Posterior cingulate gyrus (tissue), 11 donors: ENCODE results near the gene FANCE.

Experiments used
- DNase-seq, 10 donors: peaks; one replicate each; pipeline versions ENCODE4 v3.0.0 to v3.0.0-alpha.2; 2020 to 2021; ENCODE audit warnings: mixed read lengths in 3 of 10
- intact Hi-C: fragments of 100-400 bp; cut with DNase I; formaldehyde crosslinking; loops from one replicate; pipeline ENCODE4 v1.15.1; 2023

FANCE gene

DNA sequence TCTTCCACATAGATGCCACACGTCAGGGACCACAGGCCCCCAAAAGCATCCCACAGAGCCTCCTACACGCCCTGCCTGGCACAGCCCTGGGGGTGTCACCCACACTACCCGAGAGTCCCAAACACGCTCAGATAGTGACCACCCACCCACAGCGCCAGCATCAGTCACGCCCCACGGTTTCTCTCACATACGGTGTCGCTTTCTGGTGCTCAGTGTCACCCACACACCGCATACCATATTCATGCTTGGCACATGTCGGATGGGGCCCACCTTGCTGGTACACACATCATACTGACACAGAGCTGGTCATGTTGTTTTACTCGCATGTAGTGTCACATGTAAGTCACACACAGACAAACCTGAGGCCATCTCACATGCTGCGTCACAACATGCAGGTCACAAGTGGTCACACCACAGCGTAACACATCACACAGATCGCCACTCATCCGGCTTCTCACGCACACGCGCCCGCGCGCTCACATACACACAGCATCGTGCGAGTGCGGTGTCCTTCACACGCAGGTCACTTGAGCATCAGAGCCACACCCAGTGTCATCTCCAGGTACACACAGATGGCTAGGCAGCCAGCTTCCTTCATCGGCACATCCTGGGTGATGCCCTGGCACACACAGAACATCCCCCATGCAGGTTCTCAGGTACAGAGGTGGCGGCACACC is 41.3 kb downstream of the FANCE start:
- peak in 1 of 10 donors; percentile 79 for DNase-seq
- intact Hi-C loops: no loop called here

GRCh38 chr6:35494161-35494563 is 42.0 kb downstream of the FANCE start:
- intact Hi-C loops: no loop called here
- peak in 1 of 10 donors; percentile 70 for DNase-seq

DNA sequence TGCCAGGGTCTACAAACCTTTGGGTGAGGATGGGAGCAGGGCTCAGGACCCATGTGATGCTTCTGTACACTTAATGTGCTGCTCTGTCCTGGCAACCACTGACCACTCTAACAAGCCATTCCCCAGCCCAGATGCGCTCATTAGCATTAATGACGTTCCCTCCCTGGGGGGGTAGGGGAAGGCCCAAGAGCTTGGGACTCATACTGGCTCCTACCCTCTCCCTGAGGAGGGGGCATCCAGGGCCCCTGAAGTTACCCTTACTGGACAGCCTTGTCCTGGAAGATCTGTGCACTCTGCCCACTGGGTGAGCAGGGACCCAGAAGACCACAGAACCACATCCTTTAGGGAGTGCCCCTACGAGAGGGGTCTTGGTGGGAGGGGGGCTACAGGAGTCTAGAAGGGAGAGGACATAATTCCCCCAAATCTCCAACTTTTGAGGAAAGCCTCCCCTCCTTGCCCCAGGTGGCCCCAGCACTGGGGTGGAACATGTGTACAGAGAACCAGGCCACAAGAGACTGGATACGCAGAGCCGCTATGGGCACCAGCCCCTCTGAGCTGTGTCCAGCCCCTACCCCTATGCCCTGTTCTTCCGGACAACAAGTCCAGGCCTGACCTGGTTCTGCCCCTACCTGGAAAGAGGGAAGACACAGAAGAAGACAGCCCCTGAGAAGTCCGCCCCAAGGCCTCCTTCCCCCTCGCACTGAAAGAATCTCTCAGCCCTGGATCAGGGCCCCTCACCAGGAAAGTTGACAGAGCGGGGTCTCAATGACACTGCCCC is 43.3 kb downstream of the FANCE start:
- peak in 1 of 10 donors; percentile 72 for DNase-seq

DNA sequence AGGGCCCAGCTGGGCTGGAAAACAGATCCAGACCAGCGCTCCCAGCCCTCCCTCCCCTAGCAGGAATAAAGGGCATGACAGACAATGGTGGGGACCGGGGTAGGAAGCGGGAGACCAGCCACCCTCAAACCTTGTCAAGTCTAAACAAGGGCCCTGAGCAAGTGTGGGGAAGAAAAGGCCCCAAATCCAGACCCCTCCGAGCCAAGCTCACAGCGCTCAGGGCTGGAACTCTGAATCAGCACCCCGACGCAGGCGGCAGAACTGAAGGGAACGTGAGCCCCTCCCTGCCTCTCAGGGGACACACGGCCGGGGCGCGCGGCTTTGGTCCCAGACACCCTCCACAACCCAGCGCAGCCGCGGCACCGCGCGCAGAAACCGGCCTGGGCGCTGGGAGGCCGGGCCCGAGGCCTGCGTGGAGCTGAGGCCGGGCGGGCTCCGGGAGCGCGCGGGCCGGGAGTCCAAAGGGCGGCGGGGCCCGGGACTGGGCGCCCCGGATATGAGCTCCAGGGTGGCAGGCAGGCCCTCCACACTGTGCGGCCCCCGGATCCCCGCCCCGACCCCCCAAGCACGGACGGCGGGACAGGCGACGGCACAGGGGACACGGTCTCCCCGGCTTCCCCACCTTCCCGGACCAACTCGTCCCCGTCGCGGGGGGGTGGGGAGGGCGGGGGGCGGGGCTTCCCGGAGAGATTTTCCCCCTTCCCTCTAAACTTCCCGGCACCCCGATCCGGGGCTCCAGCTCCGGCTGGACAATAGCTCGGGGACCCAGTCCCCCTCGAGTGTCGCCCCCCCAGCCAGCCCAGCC is 44.1 kb downstream of the FANCE start:
- intact Hi-C loops: no loop called here
- DNase-seq: peak in 1 of 10 donors; percentile 65

More for the DNA sequence above, 43.3 kb downstream of the FANCE start:
- intact Hi-C loops: no loop called here

DNA sequence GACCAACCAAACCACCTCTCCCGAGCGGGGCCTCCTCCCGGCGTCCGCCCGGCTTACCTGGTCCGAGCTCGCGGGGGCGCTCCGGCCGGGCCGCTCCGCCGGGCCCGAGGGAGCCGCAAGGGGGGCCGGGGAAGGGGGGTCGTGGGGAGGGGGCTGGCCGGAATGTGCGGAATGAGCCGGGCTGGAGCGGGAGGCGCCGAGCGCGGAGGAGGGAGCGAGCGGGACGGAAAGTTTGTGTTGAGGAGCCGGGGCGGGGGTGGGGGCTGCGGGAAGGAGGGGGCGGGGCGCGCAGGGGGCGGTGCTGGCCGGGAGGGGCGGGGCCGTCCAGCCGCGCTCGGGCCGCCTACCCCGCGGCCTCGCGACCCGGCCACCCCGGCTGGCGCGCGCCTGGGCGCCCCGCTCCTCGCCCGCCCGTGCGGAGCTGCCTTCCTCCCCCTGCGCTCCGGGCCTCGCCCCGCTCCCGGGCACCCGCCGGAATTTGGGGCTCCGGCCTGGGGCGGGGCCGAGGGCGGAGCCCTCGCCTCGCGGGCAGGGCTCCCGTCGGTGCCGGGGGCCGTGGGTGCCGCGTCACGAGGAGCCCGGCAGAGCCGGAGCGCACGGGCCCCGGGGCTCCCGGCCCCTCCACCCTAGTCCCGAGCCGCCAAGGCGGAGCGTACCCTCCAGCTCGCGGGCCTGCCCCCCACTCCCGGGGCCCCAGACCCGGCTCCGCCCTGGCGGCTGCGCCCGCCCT is 44.9 kb downstream of the FANCE start, which contains the start of gene TEAD3:
TEAD3 (minus strand) TSS at position 239 of the 730 bp plus-strand sequence.
- intact Hi-C loops: no loop called here
- DNase-seq: peak in 1 of 10 donors; percentile 85

- peak in 1 of 10 donors; percentile 81 for DNase-seq
- intact Hi-C loops: no loop called here
Observed at GRCh38 chr6:35497571-35498421, 45.7 kb downstream of the FANCE start.

- DNase-seq: peak in 1 of 10 donors; percentile 66
- intact Hi-C loops: no loop called here
Observed at GRCh38 chr6:35498422-35499067, 46.4 kb downstream of the FANCE start.

DNA sequence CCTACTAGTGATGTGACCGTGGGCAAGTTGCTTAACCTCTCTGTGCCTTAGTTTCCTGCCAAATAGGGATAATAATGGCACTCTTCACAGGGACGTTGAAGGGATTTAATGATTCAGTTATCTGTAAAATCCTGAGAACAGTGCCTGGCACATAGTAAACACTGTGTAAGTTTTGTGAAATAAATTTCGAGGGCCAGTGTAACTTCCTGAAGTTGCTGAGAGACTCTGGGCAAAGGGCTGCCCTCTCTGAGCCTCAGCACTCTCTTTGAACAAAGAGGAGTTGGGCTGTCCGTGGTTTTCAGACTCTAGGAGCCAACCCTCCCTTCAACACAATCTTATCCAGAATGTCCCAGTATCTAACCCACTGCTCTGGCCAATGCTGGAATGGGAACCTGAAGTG is 47.2 kb downstream of the FANCE start:
- intact Hi-C loops: no loop called here
- no peak for DNase-seq

DNA sequence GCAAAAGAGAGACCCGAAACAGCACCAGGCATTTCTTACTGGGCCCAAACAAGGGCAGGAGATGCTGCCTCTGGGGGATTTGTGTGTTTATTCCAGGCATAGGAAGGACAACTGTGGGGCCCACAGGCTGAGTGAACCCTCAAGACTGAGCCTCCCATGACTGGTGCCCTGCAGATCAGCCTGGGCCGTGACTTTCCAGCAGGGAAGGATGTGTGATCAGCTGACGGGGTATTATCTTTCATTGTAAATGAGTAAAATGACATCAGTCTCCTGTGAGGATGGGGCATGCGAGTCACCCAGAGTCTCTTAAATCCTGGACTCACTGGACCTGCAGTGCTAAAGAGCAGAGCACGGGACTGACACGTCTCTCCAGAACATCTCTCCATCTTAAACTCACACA is 48.6 kb downstream of the FANCE start:
- intact Hi-C loops: no loop called here
- no peak for DNase-seq

DNA sequence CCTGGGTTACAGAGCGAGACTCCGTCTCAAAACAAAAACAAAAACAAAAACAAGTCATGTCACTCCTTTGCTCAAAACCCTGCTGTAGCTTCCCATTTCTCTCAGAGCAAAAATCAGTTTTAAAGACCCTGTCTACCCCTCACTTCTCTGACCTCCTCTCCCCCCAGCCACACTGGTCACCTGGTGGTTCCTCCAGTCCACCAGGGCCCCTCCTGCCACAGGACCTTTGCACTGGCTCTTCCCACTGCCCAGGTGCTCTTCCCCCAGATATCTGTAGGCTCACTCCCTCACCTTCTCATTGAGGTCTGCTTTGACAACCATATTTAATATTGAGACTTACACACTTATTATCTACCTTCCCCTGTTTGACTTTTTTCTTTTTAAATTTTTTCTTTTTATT is 49.6 kb downstream of the FANCE start:
- DNase-seq: no peak

DNA sequence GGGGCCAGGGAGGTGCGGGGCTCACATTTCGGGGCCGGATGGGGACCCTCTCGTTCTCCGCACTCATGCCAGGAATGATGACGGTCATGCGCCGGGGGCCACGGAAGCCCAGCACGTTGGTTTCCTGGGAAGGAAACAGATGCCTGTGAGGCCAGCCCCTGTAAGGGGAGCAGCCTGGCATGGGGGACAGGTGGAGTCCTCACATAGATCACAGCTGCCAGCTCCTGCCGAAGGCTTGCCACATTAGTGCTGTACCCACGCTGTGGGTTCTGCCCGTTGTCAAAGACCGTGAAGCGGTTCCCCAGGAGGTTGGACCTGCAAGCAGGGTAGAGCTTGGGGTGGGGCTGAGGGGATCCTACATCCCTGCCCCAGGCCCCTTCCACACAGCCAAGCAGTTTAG is 51.4 kb downstream of the FANCE start:
- DNase-seq: peak in 1 of 10 donors; percentile 67
- intact Hi-C loops: no loop called here

More for the DNA sequence above, 49.6 kb downstream of the FANCE start:
- intact Hi-C loops: no loop called here

- peak in 1 of 10 donors; percentile 39 for DNase-seq
- intact Hi-C loops: no loop called here
Observed at GRCh38 chr6:35505999-35506412, 53.9 kb downstream of the FANCE start.

- DNase-seq: no peak
- intact Hi-C loops: no loop called here
Observed at GRCh38 chr6:35506536-35506935, 54.4 kb downstream of the FANCE start.

DNA sequence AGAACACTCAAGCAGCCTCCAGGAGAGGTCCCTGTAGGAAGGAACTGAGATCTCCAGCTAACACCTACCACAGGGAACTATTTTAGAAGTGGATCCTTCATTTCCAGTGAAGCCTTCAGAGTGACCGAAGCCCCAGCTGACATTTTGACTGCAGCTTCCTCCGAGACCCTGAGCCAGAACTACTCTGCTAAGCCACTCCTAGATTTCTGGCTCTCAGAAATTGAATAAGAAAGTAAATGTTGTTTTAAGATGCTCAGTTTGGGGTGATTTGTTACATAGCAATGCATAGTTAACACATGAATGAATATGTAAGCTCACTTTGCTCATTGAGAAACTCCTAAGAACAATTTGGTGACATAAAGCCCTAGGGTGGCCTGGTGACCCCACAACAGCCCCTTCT is 55.1 kb downstream of the FANCE start:
- DNase-seq: no peak
- intact Hi-C loops: no loop called here

- DNase-seq: no peak
- intact Hi-C loops: no loop called here
Observed at GRCh38 chr6:35508027-35508426, 55.9 kb downstream of the FANCE start.

DNA sequence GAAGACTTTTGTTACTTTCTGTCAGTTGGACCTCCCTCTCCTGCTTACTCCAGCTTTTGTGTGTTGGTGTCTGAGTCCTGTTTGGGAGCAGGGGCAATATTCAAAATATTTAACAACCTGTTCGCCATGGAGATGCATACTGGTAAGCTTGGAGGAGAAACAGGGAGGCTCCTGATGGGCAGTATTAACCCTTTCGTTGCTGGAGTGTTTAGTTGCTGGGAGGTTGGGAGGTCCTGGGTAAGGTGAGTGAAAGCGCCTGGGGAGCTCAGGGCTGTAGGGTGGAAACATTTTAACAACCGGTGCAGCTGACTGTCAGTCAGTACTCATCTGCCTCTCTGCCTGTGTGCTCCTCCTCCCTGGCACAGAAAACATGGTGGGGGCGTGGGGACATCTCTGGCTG is 56.4 kb downstream of the FANCE start:
- DNase-seq: no peak
- intact Hi-C loops: no loop called here

DNA sequence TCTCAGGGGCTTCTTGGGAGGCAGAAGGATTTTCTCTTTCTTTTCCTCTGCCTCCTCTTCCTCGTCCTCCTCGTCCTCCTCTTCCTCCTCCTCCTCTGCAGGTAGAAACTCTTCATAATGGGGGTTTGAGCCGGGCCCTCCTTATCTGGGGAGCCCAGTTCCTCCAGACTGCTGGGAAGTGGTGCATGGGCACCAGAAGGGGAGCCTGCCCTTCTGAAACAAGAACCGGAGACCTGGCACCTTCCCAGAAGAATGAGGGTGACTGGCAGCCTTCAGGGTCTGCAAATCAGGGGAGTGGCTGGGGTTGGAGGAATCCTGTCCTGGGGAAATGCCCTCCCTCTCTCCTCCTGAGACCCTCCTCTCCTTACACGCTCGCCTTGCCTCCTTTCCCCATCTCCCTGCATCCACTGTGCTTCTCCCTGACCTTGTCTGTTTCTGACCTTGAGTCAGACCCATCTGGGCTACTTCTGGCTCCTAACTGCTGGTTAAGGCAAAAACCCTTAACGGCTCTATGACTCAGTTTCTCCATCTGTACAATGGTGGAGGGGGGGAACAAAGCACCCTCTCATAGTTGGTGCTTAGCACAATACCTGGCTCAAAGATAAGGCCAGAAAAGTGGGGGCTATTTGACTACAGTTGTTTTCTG is 58.9 kb downstream of the FANCE start:
- intact Hi-C loops: no loop called here
- peak in 1 of 10 donors; percentile 3 for DNase-seq

GRCh38 chr6:35511562-35511941 is 59.4 kb downstream of the FANCE start:
- no peak for DNase-seq
- intact Hi-C loops: no loop called here
